DOHH2 (cell line): ENCODE measurements around the gene GKAP1.

Experiments used
- EZH2phosphoT487 ChIP-seq: fragments of 200-600 bp; sonication (generic); IDR thresholded peaks from 2 replicates; pipeline ENCODE4 v1.6.1; 2017; ENCODE audit warnings: borderline replicate concordance, mild to moderate bottlenecking, antibody characterized with exemption, low read length, moderate library complexity, mixed read lengths
- TF ChIP-seq, protein P1 (sequence below): fragments of 200-600 bp; sonication (generic); IDR thresholded peaks from one replicate; pipeline ENCODE4 v1.5.1; 2014; ENCODE audit warnings: antibody characterized with exemption, mild to moderate bottlenecking, low read depth, low read length; ENCODE audit not compliant: poor library complexity, severe bottlenecking

- TF ChIP-seq, protein P1, sequence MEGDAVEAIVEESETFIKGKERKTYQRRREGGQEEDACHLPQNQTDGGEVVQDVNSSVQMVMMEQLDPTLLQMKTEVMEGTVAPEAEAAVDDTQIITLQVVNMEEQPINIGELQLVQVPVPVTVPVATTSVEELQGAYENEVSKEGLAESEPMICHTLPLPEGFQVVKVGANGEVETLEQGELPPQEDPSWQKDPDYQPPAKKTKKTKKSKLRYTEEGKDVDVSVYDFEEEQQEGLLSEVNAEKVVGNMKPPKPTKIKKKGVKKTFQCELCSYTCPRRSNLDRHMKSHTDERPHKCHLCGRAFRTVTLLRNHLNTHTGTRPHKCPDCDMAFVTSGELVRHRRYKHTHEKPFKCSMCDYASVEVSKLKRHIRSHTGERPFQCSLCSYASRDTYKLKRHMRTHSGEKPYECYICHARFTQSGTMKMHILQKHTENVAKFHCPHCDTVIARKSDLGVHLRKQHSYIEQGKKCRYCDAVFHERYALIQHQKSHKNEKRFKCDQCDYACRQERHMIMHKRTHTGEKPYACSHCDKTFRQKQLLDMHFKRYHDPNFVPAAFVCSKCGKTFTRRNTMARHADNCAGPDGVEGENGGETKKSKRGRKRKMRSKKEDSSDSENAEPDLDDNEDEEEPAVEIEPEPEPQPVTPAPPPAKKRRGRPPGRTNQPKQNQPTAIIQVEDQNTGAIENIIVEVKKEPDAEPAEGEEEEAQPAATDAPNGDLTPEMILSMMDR: no peak
- no peak for TF ChIP-seq EZH2phosphoT487
Measured at GRCh38 chr9:83699615-83700014, 118.0 kb downstream of the GKAP1 start.
